Caco-2 (cell line): ENCODE measurements around the gene THSD7A. TPM values are rescaled to one million over a fixed set of nuclear protein-coding genes. Genes with fewer than 3 reads are reported as not detected.

Source experiments
- BruUV-seq: library from RNA; stranded (reverse); fragments of 400-500 nt; replicated peaks from 2 replicates; lab custom pipeline; 2021; lab: Mats Ljungman, UMichigan
- CTCF ChIA-PET: fragments of 300-600 bp; sonication (Branson Sonifier 250); formaldehyde crosslinking; loops from one replicate; lab custom pipeline; 2022; ENCODE audit warnings: antibody characterized with exemption; lab: Charles Lee
- POLR2A ChIA-PET: fragments of 300-600 bp; sonication (Branson Sonifier 250); formaldehyde crosslinking; loops from one replicate; lab custom pipeline; 2022; ENCODE audit warnings: antibody characterized with exemption; lab: Charles Lee
- DNase-seq, 2 experiments: peaks; one replicate each; pipeline versions ENCODE4 v3.0.0 to v3.0.0-alpha.2; 2020 to 2022
- H3K27me3 ChIP-seq: replicated peaks from 2 replicates; pipeline ENCODE4 v1.6.0; 2011; ENCODE audit warnings: low read length; ENCODE audit not compliant: control insufficient read depth, insufficient read depth
- H3K36me3 ChIP-seq: 2 replicates; pipeline ENCODE4 v1.5.1; 2011; ENCODE audit warnings: low read length; ENCODE audit not compliant: control insufficient read depth, insufficient read depth
- H3K4me1 ChIP-seq: fragments of 250-450 bp; sonication (Bioruptor Pico); 2 replicates; pipeline ENCODE4 v1.5.1; 2020; ENCODE audit warnings: mild to moderate bottlenecking
- H3K4me3 ChIP-seq: 2 replicates; pipeline ENCODE4 v1.5.1; 2011; ENCODE audit warnings: low read depth, mild to moderate bottlenecking, control low read depth, low read length
- H3K9me3 ChIP-seq: fragments of 250-450 bp; sonication (Bioruptor Pico); 2 replicates; pipeline ENCODE4 v1.5.1; 2020; ENCODE audit warnings: mild to moderate bottlenecking, moderate library complexity
- H3K27ac Mint-ChIP-seq: one replicate; pipeline ENCODE4 v1.8.0; 2022; ENCODE audit warnings: mixed read lengths; ENCODE audit not compliant: unreplicated experiment
- H3K27me3 Mint-ChIP-seq: one replicate; pipeline ENCODE4 v1.8.0; 2022; ENCODE audit warnings: mixed read lengths; ENCODE audit not compliant: insufficient read depth, unreplicated experiment
- H3K36me3 Mint-ChIP-seq: one replicate; pipeline ENCODE4 v1.8.0; 2022; ENCODE audit warnings: mild to moderate bottlenecking, mixed read lengths; ENCODE audit not compliant: insufficient read depth, unreplicated experiment
- H3K4me1 Mint-ChIP-seq: one replicate; pipeline ENCODE4 v1.8.0; 2022; ENCODE audit warnings: low read depth, mixed read lengths; ENCODE audit not compliant: unreplicated experiment
- H3K4me3 Mint-ChIP-seq: one replicate; pipeline ENCODE4 v1.8.0; 2022; ENCODE audit warnings: mild to moderate bottlenecking, moderate library complexity, mixed read lengths; ENCODE audit not compliant: unreplicated experiment
- H3K9me3 Mint-ChIP-seq: one replicate; pipeline ENCODE4 v1.8.0; 2022; ENCODE audit warnings: mixed read lengths; ENCODE audit not compliant: unreplicated experiment
- CTCF ChIP-seq, 2 experiments: fragments of 200-600 bp in 1 of 2; IDR thresholded peaks; 1 replicate in 1 of 2; 2 replicates in 1 of 2; pipeline versions ENCODE4 v1.5.1 to v1.8.0; 2011 to 2022; ENCODE audit warnings: antibody characterized with exemption in 1 of 2, control low read depth in 1 of 2, inconsistent platforms in 1 of 2, low read depth in 1 of 2, low read length in 1 of 2, mild to moderate bottlenecking in 1 of 2, moderate library complexity in 1 of 2; ENCODE audit not compliant: insufficient read depth in 1 of 2, severe bottlenecking in 1 of 2, unreplicated experiment in 1 of 2
- intact Hi-C: fragments of 100-400 bp; cut with micrococcal nuclease; formaldehyde crosslinking; loops from one replicate; pipeline ENCODE4 v1.10.0; 2022; ENCODE audit not compliant: unreplicated experiment
- total RNA-seq: library from RNA; stranded (reverse); gene quantifications from 2 replicates; pipeline ENCODE4 v1.2.3, GENCODE V29; 2022

Gene THSD7A
- total RNA-seq, 1 experiment from 2014 or later: 0.05 TPM

GRCh38 chr7:11681461-11681860, 150.5 kb downstream of the THSD7A start:
- Histone ChIP-seq H3K9me3 (no peaks in the 10 kb centered on the region), H3K27me3 (no peaks in the 10 kb centered on the region), H3K4me1 (no peaks in the 10 kb centered on the region), H3K36me3 (no peaks in the 10 kb centered on the region), H3K4me3 (no peak overlapping the region)
- no peaks in the 10 kb centered on the region for H3K27me3 Mint-ChIP-seq
- POLR2A ChIA-PET: no interaction called here
- DNase-seq: no peak
- H3K4me3 Mint-ChIP-seq: no peak overlapping the region
- CTCF ChIA-PET: no interaction called here
- intact Hi-C loops: no loop called here
- H3K4me1 Mint-ChIP-seq: no peaks in the 10 kb centered on the region
- H3K27ac Mint-ChIP-seq: no peak overlapping the region
- BruUV-seq: no TSS peak
- no peaks in the 10 kb centered on the region for H3K36me3 Mint-ChIP-seq
- TF ChIP-seq CTCF (IDR thresholded peaks at IDR 0.05; ENCODE audit: insufficient read depth in 1 of 2, low read depth in 1 of 2, low read length in 1 of 2, severe bottlenecking in 1 of 2, unreplicated experiment in 1 of 2): no peak
- H3K9me3 Mint-ChIP-seq: peaks cover 61% of the 10 kb centered on the region

- no peak for TF ChIP-seq CTCF (IDR thresholded peaks at IDR 0.05; ENCODE audit: insufficient read depth in 1 of 2, low read depth in 1 of 2, low read length in 1 of 2, severe bottlenecking in 1 of 2, unreplicated experiment in 1 of 2)
- H3K27me3 Mint-ChIP-seq: no peaks in the 10 kb centered on the region
- ChIA-PET POLR2A (no interaction called here), CTCF (no interaction called here)
- Histone ChIP-seq H3K4me1 (no peaks in the 10 kb centered on the region), H3K9me3 (no peaks in the 10 kb centered on the region), H3K4me3 (no peak overlapping the region), H3K27me3 (no peaks in the 10 kb centered on the region), H3K36me3 (no peaks in the 10 kb centered on the region)
- BruUV-seq: no TSS peak
- no peak for DNase-seq
- H3K27ac Mint-ChIP-seq: no peak overlapping the region
- no peaks in the 10 kb centered on the region for H3K4me1 Mint-ChIP-seq
- H3K4me3 Mint-ChIP-seq: no peak overlapping the region
- intact Hi-C loops: no loop called here
- H3K36me3 Mint-ChIP-seq: no peaks in the 10 kb centered on the region
- H3K9me3 Mint-ChIP-seq: peaks cover 38% of the 10 kb centered on the region
Measured at GRCh38 chr7:11675163-11675562, 156.8 kb downstream of the THSD7A start.

GRCh38 chr7:11668727-11669126, 163.3 kb downstream of the THSD7A start:
- H3K9me3 ChIP-seq: no peaks in the 10 kb centered on the region
- Mint-ChIP-seq H3K4me3 (no peak overlapping the region), H3K27me3 (no peaks in the 10 kb centered on the region), H3K9me3 (no peaks in the 10 kb centered on the region), H3K4me1 (no peaks in the 10 kb centered on the region), H3K36me3 (no peaks in the 10 kb centered on the region), H3K27ac (no peak overlapping the region)
- H3K36me3 ChIP-seq: no peaks in the 10 kb centered on the region
- H3K4me3 ChIP-seq: no peak overlapping the region
- no peaks in the 10 kb centered on the region for H3K27me3 ChIP-seq
- ChIA-PET POLR2A (no interaction called here), CTCF (no interaction called here)
- H3K4me1 ChIP-seq: no peaks in the 10 kb centered on the region
- intact Hi-C loops: no loop called here
- no peak for DNase-seq
- no TSS peak for BruUV-seq
- no peak for TF ChIP-seq CTCF (IDR thresholded peaks at IDR 0.05; ENCODE audit: insufficient read depth in 1 of 2, low read depth in 1 of 2, low read length in 1 of 2, severe bottlenecking in 1 of 2, unreplicated experiment in 1 of 2)
